ENCODE data around the gene TPRN.
A peak's percentile ranks its signal among the peaks of the same experiment; 100 is the strongest.

Gene TPRN

DNA sequence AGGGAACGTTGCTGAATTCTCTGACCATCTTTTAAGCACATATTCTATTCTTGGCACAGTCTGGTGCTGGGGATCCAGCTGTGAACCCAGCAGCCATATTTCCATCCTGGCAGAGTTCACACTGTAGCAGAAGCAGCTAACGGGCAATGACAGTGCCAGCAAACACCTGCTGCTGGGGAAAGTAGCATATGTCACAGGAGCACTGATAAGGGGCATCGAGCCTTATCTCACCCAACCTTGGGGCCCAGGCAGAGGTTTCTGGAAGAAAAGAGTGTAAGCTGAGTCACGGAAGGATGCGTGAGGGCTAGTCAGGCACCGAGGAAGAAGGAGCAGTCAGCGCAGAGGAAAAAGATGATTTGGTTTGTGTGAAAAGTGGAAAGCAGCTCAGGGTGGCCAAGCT, 6.1 kb upstream of the TPRN start:
- Histone ChIP-seq H3K36me3 (ENCODE audit: control insufficient read depth, insufficient read depth, low read length) (no peaks in the 10 kb centered on the region), H3K4me3 (ENCODE audit: low read length) (no peak overlapping the region), H3K9me3 (ENCODE audit: control insufficient read depth, low read length) (no peaks in the 10 kb centered on the region), H3K4me1 (ENCODE audit: control insufficient read depth, insufficient read depth, low read length) (peaks cover 20% of the 10 kb centered on the region), H3K27me3 (ENCODE audit: control insufficient read depth, insufficient read depth, low read length) (no peaks in the 10 kb centered on the region), H3K9ac (ENCODE audit: low read length) (peak overlapping the region; percentile 86)

DNA sequence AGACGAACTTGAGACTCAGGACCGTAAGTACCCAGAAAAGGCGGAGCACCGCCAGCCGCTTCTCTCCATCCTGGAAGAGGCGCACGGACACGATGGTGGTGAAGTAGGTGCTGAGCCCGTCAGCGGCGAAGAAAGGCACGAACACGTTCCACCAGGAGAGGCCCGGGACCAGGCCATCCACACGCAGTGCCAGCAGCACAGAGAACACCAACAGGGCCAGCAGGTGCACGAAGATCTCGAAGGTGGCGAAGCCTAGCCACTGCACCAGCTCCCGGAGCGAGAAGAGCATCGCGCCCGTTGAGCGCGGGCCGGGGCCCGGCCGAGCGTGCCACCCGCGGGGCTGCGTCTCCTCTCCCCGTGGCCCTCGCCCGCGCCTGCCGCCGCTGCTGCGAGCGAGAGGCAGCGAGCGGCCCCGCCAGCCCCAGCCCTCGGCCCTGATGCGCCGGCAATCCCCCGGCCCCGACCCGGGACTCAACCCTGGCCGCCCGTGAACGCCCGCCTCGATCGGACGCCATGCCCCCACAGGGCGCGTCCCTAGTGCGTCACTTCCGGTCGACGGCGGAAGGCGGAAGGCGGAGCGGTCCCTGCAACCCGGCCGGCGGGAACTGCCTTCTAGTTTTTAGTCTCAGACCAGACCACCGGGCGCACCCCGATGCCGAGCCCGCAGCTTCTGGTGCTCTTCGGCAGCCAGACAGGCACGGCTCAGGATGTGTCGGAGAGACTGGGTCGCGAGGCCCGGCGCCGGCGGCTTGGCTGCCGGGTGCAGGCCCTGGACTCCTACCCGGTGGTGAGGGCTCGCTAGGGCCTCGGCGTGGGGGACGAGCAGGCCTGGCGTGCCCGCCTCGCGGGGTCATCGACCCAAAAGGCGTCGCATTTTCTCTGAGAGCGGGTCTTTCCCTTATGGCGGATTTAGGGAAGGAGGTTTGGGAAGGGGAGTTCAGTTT, 4.9 kb upstream of the TPRN start, which contains the start of the genes NDOR1 and TMEM203:
Gene NDOR1, plus strand, starts transcription at position 575 of the 944 bp plus-strand sequence. Its CDS starts 78 bp downstream, at position 653.
Gene TMEM203, minus strand, starts transcription at position 523 of the 944 bp plus-strand sequence. Its CDS starts 234 bp downstream, at position 289.
- H3K9ac ChIP-seq (ENCODE audit: low read length), result peak within 1 kb of the TSS; percentile 86
- H3K27me3 ChIP-seq (ENCODE audit: control insufficient read depth, insufficient read depth, low read length), result no peaks in the 10 kb centered on the region
- peak within 1 kb of the TSS; percentile 86 for H3K4me3 ChIP-seq (ENCODE audit: low read length)
- peaks cover 26% of the 10 kb centered on the region for H3K4me1 ChIP-seq (ENCODE audit: control insufficient read depth, insufficient read depth, low read length)
- H3K36me3 ChIP-seq (ENCODE audit: control insufficient read depth, insufficient read depth, low read length), result no peaks in the 10 kb centered on the region
- H3K9me3 ChIP-seq (ENCODE audit: control insufficient read depth, low read length), result no peaks in the 10 kb centered on the region

DNA sequence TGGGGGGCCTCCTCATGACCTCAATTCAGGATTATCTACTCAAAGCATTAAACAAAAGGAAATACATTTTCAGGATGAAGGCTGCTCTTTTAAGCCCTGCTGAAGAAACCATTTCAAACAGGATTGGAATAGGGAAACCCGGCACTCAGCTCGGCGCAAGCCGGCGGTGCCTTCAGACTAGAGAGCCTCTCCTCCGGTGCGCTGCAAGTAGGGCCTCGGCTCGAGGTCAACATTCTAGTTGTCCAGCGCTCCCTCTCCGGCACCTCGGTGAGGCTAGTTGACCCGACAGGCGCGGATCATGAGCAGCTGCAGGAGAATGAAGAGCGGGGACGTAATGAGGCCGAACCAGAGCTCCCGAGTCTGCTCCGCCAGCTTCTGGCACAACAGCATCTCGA, 4.2 kb upstream of the TPRN start:
- H3K4me3 ChIP-seq (ENCODE audit: low read length), result peak overlapping the region; percentile 86
- peaks cover 26% of the 10 kb centered on the region for H3K4me1 ChIP-seq (ENCODE audit: control insufficient read depth, insufficient read depth, low read length)
- H3K9ac ChIP-seq (ENCODE audit: low read length), result peak overlapping the region; percentile 86
- no peaks in the 10 kb centered on the region for H3K36me3 ChIP-seq (ENCODE audit: control insufficient read depth, insufficient read depth, low read length)
- no peaks in the 10 kb centered on the region for H3K9me3 ChIP-seq (ENCODE audit: control insufficient read depth, low read length)
- no peaks in the 10 kb centered on the region for H3K27me3 ChIP-seq (ENCODE audit: control insufficient read depth, insufficient read depth, low read length)

DNA sequence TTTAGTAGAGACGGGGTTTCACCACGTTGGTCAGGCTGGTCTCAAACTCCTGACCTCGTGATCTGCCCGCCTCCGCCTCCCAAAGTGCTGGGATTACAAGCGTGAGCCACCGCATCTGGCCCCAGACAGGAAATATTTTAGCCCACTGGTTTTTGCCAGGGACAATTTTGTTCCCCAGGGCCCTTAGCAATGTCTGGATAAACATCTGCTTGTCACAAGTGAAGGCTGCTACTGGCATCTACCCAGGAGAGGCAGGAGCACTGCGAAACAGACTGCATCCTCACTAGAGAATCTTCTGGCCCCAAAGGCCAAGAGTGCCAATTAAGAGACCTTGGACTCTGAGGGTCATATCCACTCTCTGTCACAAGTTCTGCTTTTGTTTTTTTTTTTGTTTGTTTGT, 2.4 kb upstream of the TPRN start:
- Histone ChIP-seq H3K4me3 (ENCODE audit: low read length) (no peak overlapping the region), H3K27me3 (ENCODE audit: control insufficient read depth, insufficient read depth, low read length) (no peaks in the 10 kb centered on the region), H3K9me3 (ENCODE audit: control insufficient read depth, low read length) (no peaks in the 10 kb centered on the region), H3K4me1 (ENCODE audit: control insufficient read depth, insufficient read depth, low read length) (peaks cover 43% of the 10 kb centered on the region), H3K9ac (ENCODE audit: low read length) (no peak overlapping the region), H3K36me3 (ENCODE audit: control insufficient read depth, insufficient read depth, low read length) (no peaks in the 10 kb centered on the region)

DNA sequence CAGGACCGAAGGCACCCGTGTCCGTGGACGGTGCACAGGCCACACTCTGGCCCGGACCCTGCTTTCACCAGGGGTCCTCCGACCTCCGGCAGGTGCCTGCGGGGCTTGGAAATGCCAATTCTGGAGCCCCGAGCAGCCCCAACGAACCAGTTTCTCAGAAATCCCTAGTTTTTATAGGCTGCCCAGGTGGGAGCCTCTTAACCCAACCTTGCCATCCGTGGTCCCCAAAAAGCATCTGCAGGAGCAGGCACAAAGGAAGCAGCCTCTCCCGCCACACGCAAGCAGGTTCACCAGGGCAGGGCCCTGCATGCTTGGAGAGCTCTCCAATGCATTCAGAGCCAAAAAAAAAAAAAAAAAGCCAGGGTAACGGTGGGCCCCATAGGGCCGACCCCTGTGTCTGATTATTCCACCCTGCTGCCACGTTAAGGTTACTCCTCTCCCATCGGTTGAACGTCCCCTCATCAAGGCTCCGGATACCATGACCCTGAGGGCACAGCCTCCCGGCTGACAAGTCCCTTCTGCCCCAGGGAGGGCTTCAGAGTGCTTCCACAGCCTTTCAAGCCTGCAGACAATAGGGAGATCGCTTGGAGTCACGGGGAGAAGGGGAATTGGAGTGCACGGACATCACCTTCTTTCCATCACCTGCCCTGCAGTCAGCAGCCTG, 796 bp upstream of the TPRN start:
- Histone ChIP-seq H3K27me3 (ENCODE audit: control insufficient read depth, insufficient read depth, low read length) (no peaks in the 10 kb centered on the region), H3K4me3 (ENCODE audit: low read length) (peak overlapping the region; percentile 44), H3K9me3 (ENCODE audit: control insufficient read depth, low read length) (no peaks in the 10 kb centered on the region), H3K36me3 (ENCODE audit: control insufficient read depth, insufficient read depth, low read length) (no peaks in the 10 kb centered on the region), H3K4me1 (ENCODE audit: control insufficient read depth, insufficient read depth, low read length) (peaks cover 53% of the 10 kb centered on the region), H3K9ac (ENCODE audit: low read length) (peak overlapping the region; percentile 66)

DNA sequence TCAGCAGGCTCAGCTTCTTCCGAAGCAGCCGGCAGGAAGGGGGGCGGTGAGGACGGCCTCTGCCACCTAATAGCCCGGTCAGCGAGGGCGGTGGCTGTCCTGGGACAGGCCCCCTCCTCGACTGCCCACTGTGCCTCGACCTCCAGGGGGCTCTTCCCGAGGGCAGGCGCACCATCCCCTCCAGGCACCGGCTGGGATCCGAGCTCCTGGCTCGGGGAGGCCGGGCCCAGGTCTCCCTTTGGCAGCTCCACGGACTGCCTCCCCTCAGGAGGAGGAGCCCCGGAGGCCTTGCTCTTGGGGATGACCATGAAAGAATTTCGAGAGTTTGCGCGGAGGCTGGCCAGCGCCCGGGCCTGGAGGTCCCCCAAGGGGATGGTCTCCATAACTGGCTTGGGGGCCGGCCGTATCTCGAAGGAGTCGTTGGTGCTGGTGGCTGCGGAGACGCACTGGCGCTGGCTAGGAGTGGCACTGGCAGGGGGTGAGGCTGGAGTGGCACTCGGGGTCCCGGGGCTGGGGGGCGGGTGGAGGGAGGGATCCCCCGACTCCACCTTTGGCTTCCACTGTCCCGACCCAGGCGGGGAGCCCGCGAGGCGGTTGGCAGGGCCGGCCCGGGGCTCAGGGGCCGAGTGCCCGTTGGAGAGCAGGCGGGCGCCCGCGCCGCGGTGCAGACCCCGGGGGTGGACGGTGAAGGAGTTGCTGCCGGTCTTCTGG, 975 bp downstream of the TPRN start:
- Histone ChIP-seq H3K9ac (ENCODE audit: low read length) (peak overlapping the region; percentile 57), H3K36me3 (ENCODE audit: control insufficient read depth, insufficient read depth, low read length) (no peaks in the 10 kb centered on the region), H3K4me3 (ENCODE audit: low read length) (no peak overlapping the region), H3K9me3 (ENCODE audit: control insufficient read depth, low read length) (no peaks in the 10 kb centered on the region), H3K27me3 (ENCODE audit: control insufficient read depth, insufficient read depth, low read length) (no peaks in the 10 kb centered on the region), H3K4me1 (ENCODE audit: control insufficient read depth, insufficient read depth, low read length) (peaks cover 65% of the 10 kb centered on the region)

DNA sequence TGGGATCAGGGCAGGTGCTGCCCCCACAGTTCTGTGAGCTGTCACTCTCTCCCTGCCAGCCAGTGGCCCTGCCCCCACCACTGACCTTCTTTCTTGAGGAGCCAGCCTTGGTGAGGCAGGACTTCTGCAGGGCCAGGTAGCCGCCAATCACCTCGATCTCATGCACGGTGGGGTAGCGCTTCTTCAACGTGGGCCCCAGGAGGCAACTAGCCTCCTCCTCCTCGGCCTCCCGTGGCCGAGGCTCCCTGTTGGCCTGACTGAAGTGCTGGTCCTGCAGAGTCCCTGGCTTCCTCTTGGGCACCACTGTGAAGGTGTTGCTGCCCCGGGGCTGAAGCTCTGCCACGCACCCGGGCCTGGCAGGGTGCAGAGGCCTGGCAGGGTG, 1.6 kb downstream of the TPRN start:
- Histone ChIP-seq H3K27me3 (ENCODE audit: control insufficient read depth, insufficient read depth, low read length) (no peaks in the 10 kb centered on the region), H3K4me3 (ENCODE audit: low read length) (no peak overlapping the region), H3K9ac (ENCODE audit: low read length) (peak overlapping the region; percentile 49), H3K36me3 (ENCODE audit: control insufficient read depth, insufficient read depth, low read length) (no peaks in the 10 kb centered on the region), H3K9me3 (ENCODE audit: control insufficient read depth, low read length) (no peaks in the 10 kb centered on the region), H3K4me1 (ENCODE audit: control insufficient read depth, insufficient read depth, low read length) (peaks cover 64% of the 10 kb centered on the region)

DNA sequence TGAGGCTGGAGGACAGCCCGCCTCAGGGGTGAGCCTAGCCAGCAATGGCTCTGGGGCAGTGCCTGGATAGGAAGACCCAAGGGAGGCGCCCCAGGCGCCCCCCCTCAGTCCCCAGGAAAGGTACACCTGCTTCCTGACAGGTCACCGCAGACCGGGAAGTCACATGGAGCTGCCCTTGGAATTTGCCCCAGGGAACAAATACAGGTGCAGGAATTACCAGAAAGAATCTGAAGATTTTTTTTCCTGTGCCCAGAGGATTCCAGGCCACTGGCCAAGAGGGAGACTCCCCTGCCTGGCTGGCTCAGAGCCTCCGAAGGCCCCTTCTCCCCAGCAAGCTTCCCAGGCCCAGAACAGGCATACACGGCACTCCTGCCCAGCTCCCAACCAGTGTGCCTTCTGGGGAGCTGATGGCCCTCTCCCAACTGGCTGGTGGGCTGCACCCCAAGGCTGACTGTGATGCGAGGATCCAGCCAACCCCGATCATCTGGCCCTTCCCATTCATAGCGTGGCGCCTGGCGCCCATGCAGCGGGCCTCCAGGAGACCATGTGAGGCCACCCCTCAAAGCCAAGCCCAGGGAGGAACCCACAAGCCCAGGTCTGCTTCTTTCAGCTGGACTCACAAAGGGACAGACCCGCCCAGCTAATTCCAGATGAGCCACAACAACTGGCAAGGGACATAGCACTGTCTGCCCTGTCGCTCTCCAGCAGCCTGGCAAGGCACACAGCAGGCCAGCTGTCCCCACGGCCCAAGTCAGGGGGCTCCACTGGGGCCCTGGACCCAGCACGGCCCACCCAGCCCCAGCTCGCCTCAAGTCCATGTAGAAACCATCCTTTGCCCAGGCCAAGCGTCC, 2.3 kb downstream of the TPRN start:
- H3K9ac ChIP-seq (ENCODE audit: low read length), result peak overlapping the region; percentile 49
- H3K4me3 ChIP-seq (ENCODE audit: low read length), result peak overlapping the region; percentile 25
- peaks cover 63% of the 10 kb centered on the region for H3K4me1 ChIP-seq (ENCODE audit: control insufficient read depth, insufficient read depth, low read length)

DNA sequence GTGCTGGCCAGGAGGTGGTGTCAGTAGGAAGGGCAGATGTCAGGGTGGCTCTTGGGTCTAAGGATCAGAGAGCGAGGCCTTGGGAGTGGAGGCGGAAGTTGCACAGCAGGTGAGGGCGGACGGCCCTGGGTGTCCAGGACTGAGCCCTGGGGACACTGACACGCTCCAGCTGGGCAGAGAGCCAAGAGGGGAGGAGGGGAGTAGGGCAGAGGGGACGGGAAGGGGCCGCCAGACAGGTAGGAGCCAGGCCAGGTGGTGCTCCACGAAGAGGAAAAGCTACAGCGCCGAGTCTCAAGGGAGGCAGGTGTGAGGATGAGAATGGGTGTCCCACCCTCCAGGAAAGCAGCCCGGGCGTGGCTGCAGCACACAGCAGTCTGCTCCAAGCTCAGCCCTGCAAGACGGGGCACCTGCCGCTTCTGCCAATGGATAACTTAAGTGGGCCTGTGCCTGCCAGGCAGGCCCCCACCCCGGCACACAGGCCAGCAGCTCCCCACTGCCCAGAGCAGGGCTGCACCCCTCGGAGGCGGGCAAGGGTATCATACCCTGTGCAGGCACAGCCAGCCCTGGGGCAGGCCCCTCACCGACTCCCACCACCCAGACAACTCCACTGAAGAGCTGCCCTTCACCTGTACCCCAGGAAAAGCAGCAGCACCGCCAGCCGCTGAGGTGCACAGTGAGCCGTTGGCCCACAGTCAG, 4.9 kb downstream of the TPRN start:
- H3K27me3 ChIP-seq (ENCODE audit: control insufficient read depth, insufficient read depth, low read length), result no peaks in the 10 kb centered on the region
- H3K4me3 ChIP-seq (ENCODE audit: low read length), result no peak overlapping the region
- no peaks in the 10 kb centered on the region for H3K36me3 ChIP-seq (ENCODE audit: control insufficient read depth, insufficient read depth, low read length)
- peaks cover 57% of the 10 kb centered on the region for H3K4me1 ChIP-seq (ENCODE audit: control insufficient read depth, insufficient read depth, low read length)
- H3K9ac ChIP-seq (ENCODE audit: low read length), result no peak overlapping the region
- H3K9me3 ChIP-seq (ENCODE audit: control insufficient read depth, low read length), result no peaks in the 10 kb centered on the region

More for the DNA sequence above, 2.3 kb downstream of the TPRN start:
- no peaks in the 10 kb centered on the region for H3K9me3 ChIP-seq (ENCODE audit: control insufficient read depth, low read length)
- H3K36me3 ChIP-seq (ENCODE audit: control insufficient read depth, insufficient read depth, low read length), result no peaks in the 10 kb centered on the region
- H3K27me3 ChIP-seq (ENCODE audit: control insufficient read depth, insufficient read depth, low read length), result no peaks in the 10 kb centered on the region

DNA sequence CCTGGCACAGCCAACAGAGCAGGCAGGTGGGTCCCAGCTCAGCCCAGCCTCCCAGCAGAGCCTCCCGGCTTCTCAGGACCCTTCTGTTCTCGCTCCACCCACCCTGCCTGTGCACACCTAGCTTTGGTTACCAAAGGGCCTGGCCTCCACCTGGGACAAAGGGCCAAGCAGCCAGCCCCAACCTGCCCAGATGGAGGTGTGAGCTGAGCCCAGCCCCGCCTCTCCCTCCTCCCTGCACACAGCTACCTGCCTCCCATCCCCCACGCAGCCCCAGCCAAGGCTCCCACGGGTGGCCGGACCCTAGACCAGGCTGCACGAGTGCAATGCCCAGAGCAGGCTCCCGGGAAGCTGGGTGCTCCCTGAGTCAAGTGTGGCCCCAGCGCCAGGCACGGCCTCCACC, 5.6 kb downstream of the TPRN start:
- Histone ChIP-seq H3K27me3 (ENCODE audit: control insufficient read depth, insufficient read depth, low read length) (no peaks in the 10 kb centered on the region), H3K9me3 (ENCODE audit: control insufficient read depth, low read length) (no peaks in the 10 kb centered on the region), H3K4me1 (ENCODE audit: control insufficient read depth, insufficient read depth, low read length) (peaks cover 65% of the 10 kb centered on the region), H3K9ac (ENCODE audit: low read length) (no peak overlapping the region), H3K36me3 (ENCODE audit: control insufficient read depth, insufficient read depth, low read length) (no peaks in the 10 kb centered on the region), H3K4me3 (ENCODE audit: low read length) (no peak overlapping the region)

DNA sequence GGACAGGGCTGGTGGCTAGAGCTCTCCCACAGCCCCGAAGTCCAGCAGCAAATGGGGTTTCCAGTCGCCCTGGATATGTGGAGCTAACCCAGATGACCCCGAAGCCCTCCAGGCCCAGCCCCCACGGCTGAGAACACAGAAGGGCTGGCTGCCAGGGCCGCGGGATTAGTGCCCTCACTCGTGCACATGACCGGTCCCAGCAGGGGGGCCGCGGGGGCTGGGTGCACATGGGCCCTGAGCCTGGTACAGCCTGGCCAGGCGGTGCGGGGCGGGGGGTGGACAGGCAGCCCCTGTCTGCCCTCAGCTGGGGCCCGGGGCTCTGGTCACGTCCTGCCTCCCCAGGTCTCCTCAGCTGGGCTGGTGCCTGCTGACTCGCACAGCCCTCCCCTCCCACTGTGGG, 6.2 kb downstream of the TPRN start:
- Histone ChIP-seq H3K36me3 (ENCODE audit: control insufficient read depth, insufficient read depth, low read length) (no peaks in the 10 kb centered on the region), H3K4me1 (ENCODE audit: control insufficient read depth, insufficient read depth, low read length) (peaks cover 68% of the 10 kb centered on the region), H3K4me3 (ENCODE audit: low read length) (no peak overlapping the region), H3K9ac (ENCODE audit: low read length) (no peak overlapping the region), H3K9me3 (ENCODE audit: control insufficient read depth, low read length) (no peaks in the 10 kb centered on the region), H3K27me3 (ENCODE audit: control insufficient read depth, insufficient read depth, low read length) (no peaks in the 10 kb centered on the region)

Measured in mucosa of stomach (tissue), 1 donor.